IMR-90 (cell line): ENCODE measurements around the gene LHFPL6. TPM values are rescaled to one million over a fixed set of nuclear protein-coding genes. Genes with fewer than 3 reads are reported as not detected.

Source experiments
- ATAC-seq: fragments of 200-7000 bp; cut with Tn5 transposase; 2 replicates; pipeline ENCODE4 v1.9.1; 2020; ENCODE audit warnings: low read depth, mild to moderate bottlenecking, moderate library complexity
- BruUV-seq: library from RNA; stranded (reverse); fragments of 400-500 nt; replicated peaks from 2 replicates; lab custom pipeline; 2021; lab: Mats Ljungman, UMichigan
- CTCF ChIA-PET: fragments of 300-600 bp; formaldehyde crosslinking; extraction: SDS; loops from one replicate; lab custom pipeline; 2021; ENCODE audit warnings: antibody characterized with exemption; lab: Yijun Ruan, JAX
- POLR2A ChIA-PET: fragments of 300-600 bp; sonication (Branson Sonifier 250); formaldehyde crosslinking; loops from one replicate; lab custom pipeline; 2022; ENCODE audit warnings: antibody characterized with exemption; ENCODE audit not compliant: unreplicated experiment; lab: Charles Lee
- DNase-seq: peaks from one replicate; pipeline ENCODE4 v3.0.0; 2013
- H2AFZ ChIP-seq: replicated peaks from 2 replicates; pipeline ENCODE3; 2013; ENCODE audit warnings: low read length, mild to moderate bottlenecking; ENCODE audit not compliant: poor library complexity
- H2AK5ac ChIP-seq: 2 replicates; pipeline ENCODE4 v1.6.1; 2013; ENCODE audit warnings: low read depth, low read length, inconsistent platforms
- H2AK9ac ChIP-seq: replicated peaks from 2 replicates; pipeline ENCODE3; 2013; ENCODE audit warnings: mild to moderate bottlenecking, low read depth, low read length, moderate library complexity; ENCODE audit not compliant: poor library complexity
- H2BK120ac ChIP-seq: 2 replicates; pipeline ENCODE4 v1.6.1; 2013; ENCODE audit warnings: low read depth, low read length, inconsistent platforms
- H2BK15ac ChIP-seq: 3 replicates; pipeline ENCODE4 v1.6.1; 2013; ENCODE audit warnings: low read depth, low read length, inconsistent platforms
- H2BK20ac ChIP-seq: 2 replicates; pipeline ENCODE4 v1.6.1; 2013; ENCODE audit warnings: low read depth, mild to moderate bottlenecking, inconsistent platforms, low read length, moderate library complexity
- H2BK5ac ChIP-seq: 2 replicates; pipeline ENCODE4 v1.6.1; 2013; ENCODE audit warnings: mild to moderate bottlenecking, low read depth, low read length, inconsistent platforms; ENCODE audit not compliant: poor library complexity, severe bottlenecking
- H3K14ac ChIP-seq: replicated peaks from 2 replicates; pipeline ENCODE4 v1.6.1; 2013; ENCODE audit warnings: low read depth, low read length, inconsistent platforms
- H3K18ac ChIP-seq: 2 replicates; pipeline ENCODE4 v1.6.1; 2013; ENCODE audit warnings: low read depth, low read length, control low read depth
- H3K23ac ChIP-seq: 2 replicates; pipeline ENCODE4 v1.6.1; 2013; ENCODE audit warnings: low read depth, low read length, inconsistent platforms
- H3K27ac ChIP-seq: 2 replicates; pipeline ENCODE4 v1.5.1; 2013; ENCODE audit warnings: mild to moderate bottlenecking, control low read depth, low read length; ENCODE audit not compliant: insufficient read depth
- H3K27me3 ChIP-seq: 2 replicates; pipeline ENCODE4 v1.6.1; 2013; ENCODE audit warnings: low read length; ENCODE audit not compliant: control insufficient read depth, insufficient read depth
- H3K36me3 ChIP-seq: 2 replicates; pipeline ENCODE4 v1.6.1; 2013; ENCODE audit warnings: low read length, mixed read lengths; ENCODE audit not compliant: control insufficient read depth, insufficient read depth
- H3K4ac ChIP-seq: 2 replicates; pipeline ENCODE4 v1.6.1; 2013; ENCODE audit warnings: low read depth, low read length, inconsistent platforms
- H3K4me1 ChIP-seq: 2 replicates; pipeline ENCODE4 v1.6.1; 2013; ENCODE audit warnings: low read length, mixed read lengths; ENCODE audit not compliant: control insufficient read depth, insufficient read depth
- H3K4me2 ChIP-seq: 2 replicates; pipeline ENCODE4 v1.6.1; 2013; ENCODE audit warnings: low read depth, mild to moderate bottlenecking, control low read depth, low read length, moderate library complexity
- H3K4me3 ChIP-seq: 2 replicates; pipeline ENCODE4 v1.5.1; 2013; ENCODE audit warnings: low read depth, mild to moderate bottlenecking, control low read depth, low read length, moderate library complexity; ENCODE audit not compliant: insufficient read depth
- H3K56ac ChIP-seq: 2 replicates; pipeline ENCODE4 v1.6.1; 2013; ENCODE audit warnings: low read length, inconsistent platforms; ENCODE audit not compliant: insufficient read depth; ENCODE audit errors: extremely low read depth
- H3K79me1 ChIP-seq, 2 experiments: 2 replicates each; pipeline ENCODE4 v1.6.1; 2013; ENCODE audit warnings: low read length in 2 of 2, inconsistent platforms in 1 of 2, low read depth in 1 of 2
- H3K9ac ChIP-seq: 2 replicates; pipeline ENCODE4 v1.6.1; 2013; ENCODE audit warnings: low read depth, low read length, control low read depth
- H3K9me1 ChIP-seq: 2 replicates; pipeline ENCODE4 v1.6.1; 2013; ENCODE audit warnings: low read length, inconsistent platforms; ENCODE audit not compliant: insufficient read depth
- H3K9me3 ChIP-seq: 2 replicates; pipeline ENCODE4 v1.6.1; 2013; ENCODE audit warnings: low read length; ENCODE audit not compliant: control insufficient read depth, insufficient read depth
- H4K20me1 ChIP-seq: 2 replicates; pipeline ENCODE4 v1.6.1; 2013; ENCODE audit warnings: low read length, inconsistent platforms; ENCODE audit not compliant: insufficient read depth
- H4K5ac ChIP-seq: 2 replicates; pipeline ENCODE4 v1.6.1; 2013; ENCODE audit warnings: mild to moderate bottlenecking, low read depth, low read length, control low read depth
- H4K8ac ChIP-seq, 2 experiments: 2 replicates each; pipeline ENCODE4 v1.6.1; 2013; ENCODE audit warnings: low read depth in 2 of 2, low read length in 2 of 2, control low read depth in 1 of 2, inconsistent platforms in 1 of 2
- H4K91ac ChIP-seq: 2 replicates; pipeline ENCODE4 v1.6.1; 2013; ENCODE audit warnings: low read depth, low read length, inconsistent platforms; ENCODE audit not compliant: insufficient read depth
- BHLHE40 ChIP-seq: fragments of 150-350 bp; IDR thresholded peaks from 2 replicates; pipeline ENCODE4 v1.6.1; 2016; ENCODE audit warnings: mild to moderate bottlenecking, low read depth, low read length
- CHD1 ChIP-seq: IDR thresholded peaks from 2 replicates; pipeline ENCODE4 v1.6.1; 2012; ENCODE audit warnings: low read depth, low read length, improper control_type of control experiment
- CTCF ChIP-seq: conservative IDR thresholded peaks from 2 replicates; pipeline ENCODE4 v1.5.1; 2012; ENCODE audit warnings: mild to moderate bottlenecking, low read depth, low read length, improper control_type of control experiment
- ELK1 ChIP-seq: fragments of 150-350 bp; IDR thresholded peaks from 2 replicates; pipeline ENCODE4 v1.6.1; 2016; ENCODE audit warnings: low read depth, mild to moderate bottlenecking, low read length, moderate library complexity, borderline replicate concordance
- FOS ChIP-seq: fragments of 150-350 bp; IDR thresholded peaks from 2 replicates; pipeline ENCODE4 v1.6.1; 2016; ENCODE audit warnings: low read depth, low read length
- MAFK ChIP-seq: IDR thresholded peaks from 2 replicates; pipeline ENCODE4 v1.6.1; 2012; ENCODE audit warnings: low read depth, low read length, improper control_type of control experiment
- MAZ ChIP-seq: IDR thresholded peaks from 2 replicates; pipeline ENCODE4 v1.6.1; 2012; ENCODE audit warnings: low read depth, mild to moderate bottlenecking, low read length, improper control_type of control experiment, moderate library complexity, borderline replicate concordance
- MXI1 ChIP-seq: IDR thresholded peaks from 2 replicates; pipeline ENCODE4 v1.6.1; 2012; ENCODE audit warnings: low read depth, mild to moderate bottlenecking, low read length, moderate library complexity, borderline replicate concordance
- NFE2L2 ChIP-seq: fragments of 150-350 bp; IDR thresholded peaks from 2 replicates; pipeline ENCODE4 v1.6.1; 2016; ENCODE audit warnings: low read depth, mild to moderate bottlenecking, low read length
- POLR2A ChIP-seq: IDR thresholded peaks from 2 replicates; pipeline ENCODE4 v1.6.1; 2012; ENCODE audit warnings: mild to moderate bottlenecking, low read depth, low read length
- RAD21 ChIP-seq: IDR thresholded peaks from 2 replicates; pipeline ENCODE4 v1.6.1; 2012; ENCODE audit warnings: low read length, improper control_type of control experiment
- RCOR1 ChIP-seq: IDR thresholded peaks from 2 replicates; pipeline ENCODE4 v1.6.1; 2012; ENCODE audit warnings: mild to moderate bottlenecking, low read length, improper control_type of control experiment; ENCODE audit not compliant: insufficient replicate concordance
- RFX5 ChIP-seq: IDR thresholded peaks from 2 replicates; pipeline ENCODE4 v1.8.0; 2012; ENCODE audit warnings: low read depth, mild to moderate bottlenecking, low read length, moderate library complexity
- SMC3 ChIP-seq: fragments of 150-350 bp; IDR thresholded peaks from 2 replicates; pipeline ENCODE4 v1.6.1; 2016; ENCODE audit warnings: low read depth, mild to moderate bottlenecking, antibody characterized with exemption, low read length, moderate library complexity
- WGBS, 2 experiments: methylation state at CpG; one replicate each; pipeline versions ENCODE4 v1.1.5 to v1.1.7; 2013; ENCODE audit warnings: missing lambda C conversion rate in 2 of 2; ENCODE audit not compliant: insufficient read length in 1 of 2; ENCODE audit errors: extremely low coverage in 2 of 2; 5-methylcytosine and 5-hydroxymethylcytosine counted together
- dilution Hi-C: fragments of 300-500 bp; cut with HindIII; formaldehyde crosslinking; loops from one replicate; pipeline ENCODE4 v1.14.3; 2018; ENCODE audit warnings: low sequenced_read_pairs; ENCODE audit not compliant: unreplicated experiment
- in situ Hi-C: fragments of 300-500 bp; cut with MboI; formaldehyde crosslinking; loops from 3 replicates; pipeline ENCODE4 v1.14.3; 2019; ENCODE audit warnings: low sequenced_read_pairs, inconsistent platforms, mixed read lengths
- intact Hi-C: fragments of 100-400 bp; cut with micrococcal nuclease; formaldehyde crosslinking; loops from 2 replicates; pipeline ENCODE4 v1.10.0; 2022
- polyA plus RNA-seq, 3 experiments: library from polyadenylated mRNA; depleted of rRNA; stranded (reverse); fragments of >200 nt; gene quantifications; 2 replicates each; pipeline ENCODE4 v1.2.3, GENCODE V29; 2012; ENCODE audit warnings: low replicate concordance in 1 of 3
- total RNA-seq: library from RNA; depleted of rRNA; stranded (reverse); fragments of >200 nt; gene quantifications from 2 replicates; pipeline ENCODE4 v1.2.3, GENCODE V29; 2012
- TF ChIP-seq, protein P1 (sequence below): fragments of 150-350 bp; IDR thresholded peaks from 2 replicates; pipeline ENCODE4 v1.6.1; 2017; ENCODE audit warnings: mild to moderate bottlenecking, antibody characterized with exemption, low read length, low read depth

Gene LHFPL6
- total and polyA plus RNA-seq, 2 of the 4 experiments (the other 2 are of a cell fraction), result 24.7 to 36.1 TPM

DNA sequence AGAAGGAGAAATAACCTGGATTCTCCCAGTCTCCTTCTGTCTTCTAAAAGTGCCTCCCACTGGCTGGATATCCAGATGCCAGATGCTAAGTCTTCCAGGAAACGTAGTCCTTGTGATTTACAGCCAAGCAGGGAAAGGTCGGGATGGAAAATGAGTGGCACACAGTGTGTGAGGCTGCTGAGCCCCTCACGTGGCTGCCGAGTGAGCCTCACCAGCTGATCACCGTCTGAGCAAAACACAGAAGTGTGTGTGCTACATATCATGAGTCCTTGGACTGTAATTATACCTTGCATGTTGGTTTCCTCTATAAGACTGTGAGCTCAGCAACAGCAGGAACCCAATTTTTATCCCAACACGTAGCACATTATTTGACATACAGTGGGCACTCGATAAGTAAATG is 15.1 kb downstream of the LHFPL6 start:
- no peak overlapping the region; the same call in 1 of the 2 replicates for H3K14ac ChIP-seq
- H3K56ac ChIP-seq, result no peak overlapping the region
- no peak overlapping the region for H3K23ac ChIP-seq
- H2AK5ac ChIP-seq, result peak overlapping the region; percentile 56
- no peak overlapping the region for H2AFZ ChIP-seq
- H3K18ac ChIP-seq, result 0 out of 2 replicates have a peak overlapping the region, but pooled peaks have one; percentile 20
- CTCF ChIA-PET, result interaction anchor here (0.5 to 1.2 kb wide), 2 partner anchors 9 to 13 kb away, joined by 5 read pairs; no protein-coding TSS in a partner anchor
- POLR2A ChIA-PET, result no interaction called here
- in situ Hi-C loops, result no loop called here
- no peak overlapping the region for H2BK120ac ChIP-seq
- BruUV-seq, result no TSS peak
- intact Hi-C loops, result no loop called here
- WGBS, 2 experiments, result no CpG with 5 or more reads among the region's 7 CpGs
- H3K4me3 ChIP-seq, result no peak overlapping the region
- DNase-seq (no peak), ATAC-seq (no peak)
- no peaks in the 10 kb centered on the region for H3K27me3 ChIP-seq
- H3K9ac ChIP-seq, result no peak overlapping the region
- TF ChIP-seq MAFK (no peak), MAZ (no peak), FOS (no peak), MXI1 (no peak), NFE2L2 (no peak), ELK1 (no peak), CHD1 (no peak), POLR2A (no peak), CTCF (no peak), BHLHE40 (no peak), RCOR1 (no peak), SMC3 (no peak), RFX5 (no peak), RAD21 (no peak)
- TF ChIP-seq, protein P1, sequence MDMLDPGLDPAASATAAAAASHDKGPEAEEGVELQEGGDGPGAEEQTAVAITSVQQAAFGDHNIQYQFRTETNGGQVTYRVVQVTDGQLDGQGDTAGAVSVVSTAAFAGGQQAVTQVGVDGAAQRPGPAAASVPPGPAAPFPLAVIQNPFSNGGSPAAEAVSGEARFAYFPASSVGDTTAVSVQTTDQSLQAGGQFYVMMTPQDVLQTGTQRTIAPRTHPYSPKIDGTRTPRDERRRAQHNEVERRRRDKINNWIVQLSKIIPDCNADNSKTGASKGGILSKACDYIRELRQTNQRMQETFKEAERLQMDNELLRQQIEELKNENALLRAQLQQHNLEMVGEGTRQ, result no peak
- H4K20me1 ChIP-seq, result no peaks in the 10 kb centered on the region
- H2AK9ac ChIP-seq, result no peak overlapping the region
- dilution Hi-C loops, result no loop called here
- peaks cover 16 to 46% of the 10 kb centered on the region in 2 experiments for H3K79me1 ChIP-seq
- H3K9me3 ChIP-seq, result no peaks in the 10 kb centered on the region
- H2BK20ac ChIP-seq, result no peak overlapping the region
- H2BK5ac ChIP-seq, result no peak overlapping the region
- peak overlapping the region; percentile 21 for H4K5ac ChIP-seq
- H3K36me3 ChIP-seq, result no peaks in the 10 kb centered on the region
- peak overlapping the region in 1 of 2 experiments; percentile 53; a peak in 1 of 4 replicates for H4K8ac ChIP-seq
- peaks cover 13% of the 10 kb centered on the region for H3K9me1 ChIP-seq
- H3K4me1 ChIP-seq, result peaks cover 10% of the 10 kb centered on the region
- peak overlapping the region; percentile 20; the same call in 1 of the 2 replicates for H4K91ac ChIP-seq
- H3K27ac ChIP-seq, result no peak overlapping the region
- peak overlapping the region; percentile 20; the same call in 1 of the 2 replicates for H3K4ac ChIP-seq
- no peak overlapping the region for H3K4me2 ChIP-seq
- H2BK15ac ChIP-seq, result no peak overlapping the region
